HAP-1 (cell line): Measurements from ENCODE around the gene PEX6.
"Not testable (repeated sequence)": the region's sequence is repeated elsewhere in the genome, so short reads cannot be mapped to it uniquely, and the experiment has no call there.

Experiments used
- DNase-seq, 2 experiments: peaks; one replicate each; pipeline ENCODE4 v3.0.0-alpha.2; 2016 to 2020; ENCODE audit warnings: low spot score in 2 of 2
- H3K27me3 ChIP-seq: fragments of 250-450 bp; sonication (Bioruptor Pico); 2 replicates; pipeline ENCODE4 v1.5.1; 2020; ENCODE audit warnings: low read depth, mild to moderate bottlenecking, moderate library complexity
- H3K36me3 ChIP-seq: fragments of 250-450 bp; sonication (Bioruptor Pico); replicated peaks from 2 replicates; pipeline ENCODE4 v1.5.1; 2020; ENCODE audit warnings: mild to moderate bottlenecking
- H3K4me1 ChIP-seq: fragments of 250-450 bp; sonication (Bioruptor Pico); 2 replicates; pipeline ENCODE4 v1.5.1; 2020; ENCODE audit warnings: mild to moderate bottlenecking
- H3K4me3 ChIP-seq: fragments of 250-450 bp; sonication (Bioruptor Pico); 2 replicates; pipeline ENCODE4 v1.5.1; 2020; ENCODE audit warnings: mild to moderate bottlenecking, moderate library complexity
- H3K9me3 ChIP-seq: fragments of 250-450 bp; sonication (Bioruptor Pico); 2 replicates; pipeline ENCODE4 v1.5.1; 2020; ENCODE audit warnings: mild to moderate bottlenecking, moderate library complexity
- in situ Hi-C: fragments of 300-500 bp; cut with MboI; formaldehyde crosslinking; loops from 3 replicates; pipeline ENCODE4 v1.14.3; 2020; ENCODE audit warnings: low sequenced_read_pairs, inconsistent platforms, mixed read lengths

Gene PEX6

GRCh38 chr6:42966571-42966970, 12.4 kb downstream of the PEX6 start:
- no peaks in the 10 kb centered on the region for H3K4me1 ChIP-seq
- no peaks in the 10 kb centered on the region for H3K27me3 ChIP-seq
- no peak overlapping the region for H3K4me3 ChIP-seq
- no peak for DNase-seq
- H3K36me3 ChIP-seq, result peaks cover 51% of the 10 kb centered on the region
- in situ Hi-C loops, result no loop called here
- H3K9me3 ChIP-seq, result no peaks in the 10 kb centered on the region

- DNase-seq, result peak; percentile 32 to 70
- in situ Hi-C loops, result no loop called here
Observed at GRCh38 chr6:42963855-42964605, 15.0 kb downstream of the PEX6 start.

GRCh38 chr6:42963179-42963854, 15.7 kb downstream of the PEX6 start:
- in situ Hi-C loops, result no loop called here
- Histone ChIP-seq H3K36me3 (peaks cover 35% of the 10 kb centered on the region), H3K27me3 (no peaks in the 10 kb centered on the region), H3K9me3 (no peaks in the 10 kb centered on the region), H3K4me3 (no peak overlapping the region), H3K4me1 (no peaks in the 10 kb centered on the region)
- DNase-seq, result no peak

More at GRCh38 chr6:42963855-42964605, 15.0 kb downstream of the PEX6 start:
- H3K27me3 ChIP-seq, result no peaks in the 10 kb centered on the region
- H3K4me1 ChIP-seq, result no peaks in the 10 kb centered on the region
- H3K9me3 ChIP-seq, result no peaks in the 10 kb centered on the region
- peaks cover 42% of the 10 kb centered on the region for H3K36me3 ChIP-seq
- H3K4me3 ChIP-seq, result no peak overlapping the region

- in situ Hi-C loops, result no loop called here
- H3K36me3 ChIP-seq, result peaks cover 31% of the 10 kb centered on the region
- no peaks in the 10 kb centered on the region for H3K4me1 ChIP-seq
- no peaks in the 10 kb centered on the region for H3K9me3 ChIP-seq
- no peak for DNase-seq
- no peaks in the 10 kb centered on the region for H3K27me3 ChIP-seq
- H3K4me3 ChIP-seq, result no peak overlapping the region
Observed at GRCh38 chr6:42962502-42963178, 16.3 kb downstream of the PEX6 start.

- Histone ChIP-seq H3K4me1 (no peaks in the 10 kb centered on the region), H3K36me3 (peaks cover 27% of the 10 kb centered on the region), H3K27me3 (no peaks in the 10 kb centered on the region), H3K9me3 (no peaks in the 10 kb centered on the region), H3K4me3 (no peak overlapping the region)
- no peak for DNase-seq
- in situ Hi-C loops, result no loop called here
Observed at GRCh38 chr6:42962096-42962495, 16.9 kb downstream of the PEX6 start.

- Histone ChIP-seq H3K4me1 (no peaks in the 10 kb centered on the region), H3K4me3 (no peak overlapping the region), H3K9me3 (no peaks in the 10 kb centered on the region), H3K27me3 (no peaks in the 10 kb centered on the region), H3K36me3 (peaks cover 22% of the 10 kb centered on the region)
- no peak for DNase-seq
- in situ Hi-C loops, result no loop called here
Observed at GRCh38 chr6:42961020-42961470, 17.9 kb downstream of the PEX6 start.

- Histone ChIP-seq H3K36me3 (peaks cover 18% of the 10 kb centered on the region), H3K9me3 (no peaks in the 10 kb centered on the region), H3K27me3 (no peaks in the 10 kb centered on the region), H3K4me1 (no peaks in the 10 kb centered on the region), H3K4me3 (no peak within 1 kb of the TSS)
- in situ Hi-C loops, result no loop called here
- DNase-seq, result no peak
Observed at GRCh38 chr6:42960243-42961019, 18.6 kb downstream of the PEX6 start, which contains the start of gene GNMT. Gene GNMT (plus strand): TSS chr6:42960754. CDS start chr6:42960768, 14 bp downstream.

GRCh38 chr6:42959917-42960242, 19.1 kb downstream of the PEX6 start:
- Histone ChIP-seq H3K4me3 (no peak overlapping the region), H3K36me3 (peaks cover 15% of the 10 kb centered on the region), H3K4me1 (no peaks in the 10 kb centered on the region), H3K9me3 (no peaks in the 10 kb centered on the region), H3K27me3 (no peaks in the 10 kb centered on the region)
- in situ Hi-C loops, result no loop called here
- DNase-seq, result no peak

- DNase-seq, result no peak
- Histone ChIP-seq H3K9me3 (no peaks in the 10 kb centered on the region), H3K36me3 (peaks cover 7% of the 10 kb centered on the region), H3K4me1 (no peaks in the 10 kb centered on the region), H3K4me3 (no peak overlapping the region), H3K27me3 (no peaks in the 10 kb centered on the region)
- in situ Hi-C loops, result no loop called here
Observed at GRCh38 chr6:42958125-42958524, 20.9 kb downstream of the PEX6 start.

- in situ Hi-C loops, DNase-seq: not testable (repeated sequence)
Observed at GRCh38 chr6:42954405-42954804, 24.6 kb downstream of the PEX6 start.

GRCh38 chr6:42952389-42952788, 26.6 kb downstream of the PEX6 start:
- no peak for DNase-seq

More at GRCh38 chr6:42954405-42954804, 24.6 kb downstream of the PEX6 start:
- H3K9me3 ChIP-seq, H3K4me1 ChIP-seq, H3K36me3 ChIP-seq, H3K4me3 ChIP-seq, H3K27me3 ChIP-seq: not testable (repeated sequence)

GRCh38 chr6:42947950-42948349, 31.0 kb downstream of the PEX6 start:
- no peak for DNase-seq
- Histone ChIP-seq H3K36me3 (0 out of 2 replicates have a peak, but pooled peaks cover 5% of the 10 kb centered on the region), H3K9me3 (no peaks in the 10 kb centered on the region), H3K27me3 (no peaks in the 10 kb centered on the region), H3K4me1 (no peaks in the 10 kb centered on the region), H3K4me3 (no peak overlapping the region)
- in situ Hi-C loops, result no loop called here

More at GRCh38 chr6:42952389-42952788, 26.6 kb downstream of the PEX6 start:
- Histone ChIP-seq H3K4me1 (no peaks in the 10 kb centered on the region), H3K36me3 (no peaks in the 10 kb centered on the region), H3K27me3 (no peaks in the 10 kb centered on the region), H3K9me3 (no peaks in the 10 kb centered on the region), H3K4me3 (no peak overlapping the region)
- in situ Hi-C loops, result no loop called here

GRCh38 chr6:42942444-42942843, 36.5 kb downstream of the PEX6 start:
- in situ Hi-C loops, result no loop called here
- H3K27me3 ChIP-seq, result no peaks in the 10 kb centered on the region
- peaks cover 12% of the 10 kb centered on the region; the same call in 1 of the 2 replicates for H3K36me3 ChIP-seq
- no peaks in the 10 kb centered on the region for H3K4me1 ChIP-seq
- H3K9me3 ChIP-seq, result no peaks in the 10 kb centered on the region
- no peak overlapping the region for H3K4me3 ChIP-seq
- DNase-seq, result no peak
